H9 (cell line): ENCODE results near the gene SHISA9. TPM values are rescaled to one million over a fixed set of nuclear protein-coding genes. Genes with fewer than 3 reads are reported as not detected.

Source experiments
- DNase-seq: peaks from one replicate; pipeline ENCODE4 v3.0.0-alpha.2; 2017
- H2AFZ ChIP-seq: one replicate; pipeline ENCODE4 v1.6.1; 2013; ENCODE audit warnings: mild to moderate bottlenecking, low read length, control low read depth, moderate library complexity
- H2AK5ac ChIP-seq: 2 replicates; pipeline ENCODE4 v1.6.1; 2013; ENCODE audit warnings: low read length, control low read depth, mixed read lengths; ENCODE audit not compliant: insufficient read length
- H2BK120ac ChIP-seq: one replicate; pipeline ENCODE4 v1.6.1; 2013; ENCODE audit warnings: low read depth, mild to moderate bottlenecking, low read length, control low read depth, inconsistent platforms; ENCODE audit not compliant: poor library complexity, severe bottlenecking
- H2BK12ac ChIP-seq: 2 replicates; pipeline ENCODE4 v1.6.1; 2013; ENCODE audit warnings: low read length, control low read depth, mixed read lengths, low read depth; ENCODE audit not compliant: insufficient read length
- H2BK15ac ChIP-seq: 2 replicates; pipeline ENCODE4 v1.6.1; 2013; ENCODE audit warnings: low read depth, low read length, control low read depth
- H2BK20ac ChIP-seq: one replicate; pipeline ENCODE4 v1.6.1; 2013; ENCODE audit warnings: low read depth, mild to moderate bottlenecking, low read length, control low read depth, inconsistent platforms; ENCODE audit not compliant: poor library complexity, severe bottlenecking
- H2BK5ac ChIP-seq: 2 replicates; pipeline ENCODE4 v1.6.1; 2013; ENCODE audit warnings: low read length, control low read depth, mixed read lengths; ENCODE audit not compliant: insufficient read length
- H3K14ac ChIP-seq: 2 replicates; pipeline ENCODE4 v1.6.1; 2013; ENCODE audit warnings: low read length, control low read depth; ENCODE audit not compliant: insufficient read depth
- H3K18ac ChIP-seq: 2 replicates; pipeline ENCODE4 v1.6.1; 2013; ENCODE audit warnings: low read depth, mild to moderate bottlenecking, mixed read lengths, low read length, control low read depth; ENCODE audit not compliant: insufficient read length
- H3K23ac ChIP-seq: 2 replicates; pipeline ENCODE4 v1.6.1; 2013; ENCODE audit warnings: low read length, control low read depth, mixed read lengths, low read depth; ENCODE audit not compliant: insufficient read length
- H3K23me2 ChIP-seq: 2 replicates; pipeline ENCODE4 v1.6.1; 2013; ENCODE audit warnings: low read depth, mild to moderate bottlenecking, mixed read lengths, low read length, control low read depth; ENCODE audit not compliant: insufficient read length, poor library complexity, severe bottlenecking
- H3K27ac ChIP-seq: 2 replicates; pipeline ENCODE4 v1.5.1; 2013; ENCODE audit warnings: low read length, control low read depth, mixed read lengths, low read depth; ENCODE audit not compliant: insufficient read length
- H3K27me3 ChIP-seq: 2 replicates; pipeline ENCODE4 v1.6.1; 2013; ENCODE audit warnings: low read length, control low read depth, inconsistent platforms; ENCODE audit not compliant: insufficient read depth
- H3K4ac ChIP-seq: 2 replicates; pipeline ENCODE4 v1.6.1; 2013; ENCODE audit warnings: low read depth, mild to moderate bottlenecking, control low read depth, inconsistent platforms, low read length, moderate library complexity
- H3K4me1 ChIP-seq: 2 replicates; pipeline ENCODE4 v1.6.1; 2013; ENCODE audit warnings: low read length, control low read depth, inconsistent platforms; ENCODE audit not compliant: insufficient read depth
- H3K4me2 ChIP-seq: 2 replicates; pipeline ENCODE4 v1.6.1; 2013; ENCODE audit warnings: low read length, control low read depth, mixed read lengths; ENCODE audit not compliant: insufficient read length, insufficient read depth
- H3K56ac ChIP-seq: 2 replicates; pipeline ENCODE4 v1.6.1; 2013; ENCODE audit warnings: low read depth, mild to moderate bottlenecking, mixed read lengths, low read length, control low read depth; ENCODE audit not compliant: insufficient read length
- H3K79me1 ChIP-seq: 2 replicates; pipeline ENCODE4 v1.6.1; 2013; ENCODE audit warnings: low read depth, mild to moderate bottlenecking, moderate library complexity, low read length, control low read depth, inconsistent platforms; ENCODE audit not compliant: insufficient read depth, poor library complexity, severe bottlenecking
- H3K79me2 ChIP-seq: 2 replicates; pipeline ENCODE4 v1.6.1; 2013; ENCODE audit warnings: low read length, control low read depth, inconsistent platforms; ENCODE audit not compliant: insufficient read depth
- H3K9ac ChIP-seq: 2 replicates; pipeline ENCODE4 v1.6.1; 2013; ENCODE audit warnings: low read length, control low read depth, mixed read lengths; ENCODE audit not compliant: insufficient read length; ENCODE audit errors: extremely low read depth
- H3K9me3 ChIP-seq: one replicate; pipeline ENCODE4 v1.6.1; 2013; ENCODE audit warnings: low read depth, low read length, inconsistent platforms; ENCODE audit not compliant: control insufficient read depth
- H3T11ph ChIP-seq: one replicate; pipeline ENCODE4 v1.6.1; 2013; ENCODE audit warnings: mild to moderate bottlenecking, low read length, control low read depth, inconsistent platforms
- H4K20me1 ChIP-seq: one replicate; pipeline ENCODE4 v1.6.1; 2013; ENCODE audit not compliant: control insufficient read depth, insufficient read length, insufficient read depth
- H4K5ac ChIP-seq: 2 replicates; pipeline ENCODE4 v1.6.1; 2013; ENCODE audit warnings: low read depth, mild to moderate bottlenecking, mixed read lengths, low read length, control low read depth; ENCODE audit not compliant: insufficient read length
- H4K8ac ChIP-seq: replicated peaks from 2 replicates; pipeline ENCODE4 v1.6.1; 2013; ENCODE audit warnings: low read length, control low read depth, mixed read lengths, low read depth; ENCODE audit not compliant: insufficient read length
- H4K91ac ChIP-seq: 2 replicates; pipeline ENCODE4 v1.6.1; 2013; ENCODE audit warnings: low read depth, mild to moderate bottlenecking, moderate library complexity, mixed read lengths, low read length, control low read depth; ENCODE audit not compliant: insufficient read length
- H3K27ac Mint-ChIP-seq, 3 experiments: 2 replicates in 2 of 3; 3 replicates in 1 of 3; pipeline ENCODE4 v1.8.0; 2020 to 2021; ENCODE audit warnings: mixed read lengths in 3 of 3, mild to moderate bottlenecking in 1 of 3, moderate library complexity in 1 of 3
- H3K27me3 Mint-ChIP-seq: 2 replicates; pipeline ENCODE4 v1.8.0; 2021; ENCODE audit warnings: low read depth, mild to moderate bottlenecking, moderate library complexity, mixed read lengths
- H3K36me3 Mint-ChIP-seq, 3 experiments: 2 replicates in 2 of 3; 3 replicates in 1 of 3; pipeline ENCODE4 v1.8.0; 2020 to 2021; ENCODE audit warnings: low read depth in 3 of 3, mixed read lengths in 3 of 3; ENCODE audit not compliant: insufficient read depth in 1 of 3
- H3K4me1 Mint-ChIP-seq, 2 experiments: 2 replicates each; pipeline ENCODE4 v1.8.0; 2020; ENCODE audit warnings: mixed read lengths in 2 of 2
- H3K4me3 Mint-ChIP-seq, 2 experiments: 2 replicates in 1 of 2; 3 replicates in 1 of 2; pipeline ENCODE4 v1.8.0; 2020 to 2021; ENCODE audit warnings: mild to moderate bottlenecking in 2 of 2, mixed read lengths in 2 of 2, moderate library complexity in 1 of 2
- H3K9me3 Mint-ChIP-seq, 2 experiments: 2 replicates in 1 of 2; 3 replicates in 1 of 2; pipeline ENCODE4 v1.8.0; 2020; ENCODE audit warnings: mild to moderate bottlenecking in 2 of 2, mixed read lengths in 2 of 2, moderate library complexity in 1 of 2
- CTCF ChIP-seq: fragments of 200-600 bp; sonication (generic); conservative IDR thresholded peaks from 3 replicates; pipeline ENCODE4 v1.8.0; 2021; ENCODE audit warnings: antibody characterized with exemption, mild to moderate bottlenecking
- WGBS: extraction: QIAGEN DNeasy Blood & Tissue Kit; methylation state at CpG from one replicate; pipeline ENCODE4 v1.1.7; 2013; ENCODE audit warnings: missing lambda C conversion rate, low lambda C conversion rate, mixed read lengths; ENCODE audit not compliant: insufficient read length; ENCODE audit errors: extremely low coverage; 5-methylcytosine and 5-hydroxymethylcytosine counted together
- total RNA-seq: library from RNA; stranded (reverse); gene quantifications from 2 replicates; pipeline ENCODE4 v1.2.1, GENCODE V29; 2021

Gene SHISA9
- total RNA-seq, 1 experiment from 2014 or later: 7.0 TPM

- no peak for TF ChIP-seq CTCF
- no peaks in the 10 kb centered on the region for H3K79me1 ChIP-seq
- no peak overlapping the region for H3K27ac Mint-ChIP-seq
- no peak overlapping the region for H3K14ac ChIP-seq
- no peaks in the 10 kb centered on the region for H3K9me3 Mint-ChIP-seq
- no peak overlapping the region for H4K8ac ChIP-seq
- no peak overlapping the region for H3K23ac ChIP-seq
- H2BK5ac ChIP-seq: no peak overlapping the region
- no peak overlapping the region for H2BK12ac ChIP-seq
- no peak overlapping the region for H3K56ac ChIP-seq
- no peaks in the 10 kb centered on the region for H3K23me2 ChIP-seq
- WGBS: no CpG with 5 or more reads among the region's 5 CpGs
- H3K4me1 Mint-ChIP-seq: 0 out of 4 replicates have a peak, but pooled peaks cover 0 to 2% of the 10 kb centered on the region in 2 experiments
- no peak for DNase-seq
- H2BK20ac ChIP-seq: no peak overlapping the region
- no peaks in the 10 kb centered on the region for H3K79me2 ChIP-seq
- no peak overlapping the region for H3K4ac ChIP-seq
- 0 out of 2 replicates have a peak, but pooled peaks cover 2% of the 10 kb centered on the region for H3K27me3 Mint-ChIP-seq
- H3K36me3 Mint-ChIP-seq: no peaks in the 10 kb centered on the region
- no peak overlapping the region for H3K9ac ChIP-seq
- H4K91ac ChIP-seq: no peak overlapping the region
- no peak overlapping the region for H4K5ac ChIP-seq
- no peak overlapping the region for H2AFZ ChIP-seq
- H3K4me1 ChIP-seq: no peaks in the 10 kb centered on the region
- H3T11ph ChIP-seq: no peak overlapping the region
- H2BK15ac ChIP-seq: no peak overlapping the region
- H2AK5ac ChIP-seq: no peak overlapping the region
- H3K4me3 Mint-ChIP-seq: no peak overlapping the region
- H4K20me1 ChIP-seq: no peaks in the 10 kb centered on the region
- no peak overlapping the region for H3K18ac ChIP-seq
- no peaks in the 10 kb centered on the region for H3K9me3 ChIP-seq
- no peaks in the 10 kb centered on the region for H3K27me3 ChIP-seq
- no peak overlapping the region for H3K27ac ChIP-seq
- H2BK120ac ChIP-seq: no peak overlapping the region
- no peak overlapping the region for H3K4me2 ChIP-seq
Observed at GRCh38 chr16:13244770-13245169, 343.4 kb downstream of the SHISA9 start.
